DND-41 (cell line): Measurements from ENCODE around the gene NFIB.

Experiments used
- ATAC-seq: fragments of 200-7000 bp; cut with Tn5 transposase; 3 replicates; pipeline ENCODE4 v1.9.1; 2021; ENCODE audit warnings: low read depth; ENCODE audit not compliant: insufficient read depth
- DNase-seq: peaks from one replicate; pipeline ENCODE4 v3.0.0-alpha.2; 2020
- H2AFZ ChIP-seq: 2 replicates; pipeline ENCODE4 v1.6.0; 2012; ENCODE audit warnings: low read depth, low read length
- H3K27ac ChIP-seq: 2 replicates; pipeline ENCODE4 v1.5.1; 2012; ENCODE audit warnings: low read length, inconsistent platforms
- H3K27me3 ChIP-seq: fragments of 200-600 bp; sonication (generic); 2 replicates; pipeline ENCODE4 v1.6.0; 2012; ENCODE audit warnings: low read length, mild to moderate bottlenecking, inconsistent platforms; ENCODE audit not compliant: insufficient read depth, poor library complexity
- H3K36me3 ChIP-seq: 2 replicates; pipeline ENCODE4 v1.5.1; 2012; ENCODE audit warnings: low read length, inconsistent platforms; ENCODE audit not compliant: insufficient read depth
- H3K4me1 ChIP-seq: 2 replicates; pipeline ENCODE4 v1.5.1; 2012; ENCODE audit warnings: mild to moderate bottlenecking, low read length; ENCODE audit not compliant: insufficient read depth
- H3K4me2 ChIP-seq: 2 replicates; pipeline ENCODE4 v1.6.0; 2012; ENCODE audit warnings: mild to moderate bottlenecking, moderate library complexity, low read length, inconsistent platforms; ENCODE audit not compliant: insufficient read depth
- H3K4me3 ChIP-seq, 2 experiments: fragments of 200-600 bp in 1 of 2; shearing (Covaris generic) in 1 of 2; 2 replicates each; pipeline ENCODE4 v1.5.1; 2012 to 2016; ENCODE audit warnings: inconsistent platforms in 2 of 2, low read length in 2 of 2, mild to moderate bottlenecking in 2 of 2, low read depth in 1 of 2, moderate library complexity in 1 of 2
- H3K79me2 ChIP-seq: 2 replicates; pipeline ENCODE4 v1.6.0; 2012; ENCODE audit warnings: low read length, inconsistent platforms; ENCODE audit not compliant: insufficient read depth
- H3K9ac ChIP-seq: 2 replicates; pipeline ENCODE4 v1.6.0; 2012; ENCODE audit warnings: low read depth, mild to moderate bottlenecking, inconsistent platforms, low read length, moderate library complexity
- H3K9me3 ChIP-seq: 2 replicates; pipeline ENCODE4 v1.5.1; 2012; ENCODE audit warnings: low read length, moderate library complexity, mild to moderate bottlenecking, inconsistent platforms; ENCODE audit not compliant: insufficient read depth, severe bottlenecking
- H4K20me1 ChIP-seq: 2 replicates; pipeline ENCODE4 v1.6.0; 2012; ENCODE audit warnings: low read length; ENCODE audit not compliant: insufficient read depth
- CTCF ChIP-seq: IDR thresholded peaks from 2 replicates; pipeline ENCODE4 v1.5.1; 2012; ENCODE audit warnings: borderline replicate concordance, low read length, moderate library complexity, mild to moderate bottlenecking; ENCODE audit not compliant: poor library complexity, severe bottlenecking; ENCODE audit errors: extremely low read depth
- EZH2 ChIP-seq: IDR thresholded peaks from 3 replicates; pipeline ENCODE4 v1.6.1; 2012; ENCODE audit warnings: borderline replicate concordance, low read depth, mild to moderate bottlenecking, moderate library complexity, low read length, inconsistent platforms; ENCODE audit not compliant: severe bottlenecking

Gene NFIB

GRCh38 chr9:14326264-14326826 lies 12.4 kb upstream of the NFIB start:
- H4K20me1 ChIP-seq, result no peaks in the 10 kb centered on the region
- peak; percentile 6 for DNase-seq
- H3K27ac ChIP-seq, result no peak overlapping the region

GRCh38 chr9:14325147-14325546 lies 11.2 kb upstream of the NFIB start:
- Histone ChIP-seq H3K4me3 (no peak overlapping the region), H4K20me1 (no peaks in the 10 kb centered on the region), H3K9me3 (no peaks in the 10 kb centered on the region), H3K27ac (no peak overlapping the region), H3K4me2 (no peak overlapping the region), H3K36me3 (no peaks in the 10 kb centered on the region), H3K4me1 (peaks cover 11% of the 10 kb centered on the region; the same call in 1 of the 2 replicates), H2AFZ (no peak overlapping the region), H3K9ac (no peak overlapping the region), H3K27me3 (no peaks in the 10 kb centered on the region), H3K79me2 (no peaks in the 10 kb centered on the region)
- DNase-seq (no peak), ATAC-seq (no peak)
- TF ChIP-seq CTCF (no peak), EZH2 (no peak)

More at GRCh38 chr9:14326264-14326826, 12.4 kb upstream of the NFIB start:
- TF ChIP-seq CTCF, result no peak
- TF ChIP-seq EZH2, result no peak
- Histone ChIP-seq H3K9ac (no peak overlapping the region), H3K79me2 (no peaks in the 10 kb centered on the region), H2AFZ (no peak overlapping the region), H3K4me1 (peaks cover 10% of the 10 kb centered on the region; the same call in 1 of the 2 replicates), H3K4me2 (no peak overlapping the region), H3K27me3 (no peaks in the 10 kb centered on the region), H3K9me3 (no peaks in the 10 kb centered on the region), H3K4me3 (no peak overlapping the region), H3K36me3 (no peaks in the 10 kb centered on the region)
- peak; percentile 29 for ATAC-seq

DNA sequence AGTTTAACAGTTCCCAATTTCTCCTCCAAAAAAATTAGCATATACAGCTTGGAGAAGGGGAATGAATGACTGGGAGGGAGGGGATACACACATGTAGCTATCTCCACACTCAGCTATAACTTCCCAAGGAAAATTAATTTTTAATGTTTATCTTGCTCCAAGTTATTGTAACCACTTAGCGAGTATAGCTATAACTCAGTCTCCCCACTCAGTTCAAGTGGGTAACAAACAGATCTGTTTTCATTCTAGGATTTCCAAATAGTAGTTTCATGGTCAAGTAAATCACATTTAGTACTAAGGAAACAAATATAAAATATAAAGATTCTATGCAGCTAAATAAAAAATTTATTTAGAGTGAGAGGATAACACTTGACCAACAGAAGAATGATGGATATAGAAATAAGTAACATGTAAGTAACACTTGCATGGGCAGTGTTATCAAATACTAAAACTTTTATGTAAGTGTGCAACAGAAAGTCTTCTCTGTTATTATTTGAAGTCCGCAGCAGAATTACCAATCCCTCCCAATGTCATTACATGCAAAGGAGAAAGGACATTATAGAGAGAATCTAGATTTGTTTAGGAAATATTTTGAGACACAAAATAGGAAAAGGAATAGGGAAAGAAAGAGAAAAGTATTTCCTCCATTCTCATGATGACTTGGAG lies 10.2 kb upstream of the NFIB start:
- TF ChIP-seq CTCF, result no peak
- no peak for TF ChIP-seq EZH2
- H3K9me3 ChIP-seq, result no peaks in the 10 kb centered on the region
- no peaks in the 10 kb centered on the region for H3K36me3 ChIP-seq
- H3K79me2 ChIP-seq, result no peaks in the 10 kb centered on the region
- no peak overlapping the region for H2AFZ ChIP-seq
- H3K27ac ChIP-seq, result no peak overlapping the region
- ATAC-seq, result no peak
- H3K4me2 ChIP-seq, result no peak overlapping the region
- peaks cover 11% of the 10 kb centered on the region; the same call in 1 of the 2 replicates for H3K4me1 ChIP-seq
- H3K9ac ChIP-seq, result no peak overlapping the region
- no peaks in the 10 kb centered on the region for H3K27me3 ChIP-seq
- no peaks in the 10 kb centered on the region for H4K20me1 ChIP-seq
- no peak for DNase-seq
- H3K4me3 ChIP-seq, result no peak overlapping the region
